ENCODE results near the gene CHURC1. TPM values are rescaled to one million over a fixed set of nuclear protein-coding genes. Genes with fewer than 3 reads are reported as not detected.

CHURC1 gene
- total and polyA plus RNA-seq, 2 experiments from 2014 or later = 42.0 to 218 TPM

- no peak for TF ChIP-seq CTCF (conservative IDR thresholded peaks at IDR 0.05; ENCODE audit: low read depth in 2 of 2)
- no peak for TF ChIP-seq ZNF114 (CRISPR knock-in tag; IDR thresholded peaks at IDR 0.05)
- no peak for TF ChIP-seq CREB1 (CRISPR knock-in tag; IDR thresholded peaks at IDR 0.05; ENCODE audit: low read depth)
- TF ChIP-seq STAT1 (IDR thresholded peaks at IDR 0.05; ENCODE audit: unreplicated experiment) = no peak
- TF ChIP-seq ZNF331 (CRISPR knock-in tag; IDR thresholded peaks at IDR 0.05; ENCODE audit: low read depth) = no peak
Measured at GRCh38 chr14:64919618-64920017, 5.4 kb downstream of the CHURC1 start (continued).

DNA sequence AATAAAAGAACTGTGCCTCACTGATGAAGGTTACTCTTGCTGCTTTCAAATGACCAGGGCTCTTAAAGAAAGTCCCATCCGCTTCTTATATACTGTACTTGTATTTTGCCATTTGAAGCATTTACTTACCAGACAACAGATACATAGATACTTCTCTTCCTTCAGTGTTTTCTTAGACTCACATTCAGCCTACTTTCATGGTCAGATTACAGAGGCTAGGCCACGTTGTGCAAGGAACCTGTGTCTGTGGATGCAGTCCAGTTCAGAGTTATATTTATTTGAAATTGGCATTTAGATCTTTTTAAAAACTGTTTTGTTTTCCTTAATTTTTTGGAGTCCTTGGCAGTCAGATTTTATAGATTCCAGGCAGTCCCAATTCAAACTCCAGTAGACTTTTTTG lies 6.2 kb downstream of the CHURC1 start:
- Histone ChIP-seq H3K36me3 (ENCODE audit: insufficient read depth) (peaks cover 9% of the 10 kb centered on the region; the same call in 1 of the 2 replicates), H4K20me1 (replicated peaks; ENCODE audit: insufficient read depth) (0 out of 2 replicates have a peak, but pooled peaks cover 3% of the 10 kb centered on the region), H3K4me3 (no peak overlapping the region), H2AFZ (no peak overlapping the region), H3K4me2 (no peak overlapping the region), H3K4me1 (ENCODE audit: insufficient read depth) (peaks cover 4% of the 10 kb centered on the region; the same call in 1 of the 2 replicates), H3K27ac (ENCODE audit: low read depth) (no peak overlapping the region), H3K79me2 (replicated peaks; ENCODE audit: insufficient read depth) (peaks cover 27% of the 10 kb centered on the region), H3F3A (replicated peaks; ENCODE audit: low read depth) (no peaks in the 10 kb centered on the region), H3K27me3 (ENCODE audit: insufficient read depth) (no peaks in the 10 kb centered on the region), H3K9me2 (ENCODE audit: insufficient read depth) (no peaks in the 10 kb centered on the region)
- DNase-seq (ENCODE audit: low spot score) (no peak), ATAC-seq (no peak)
- H3K9me3 Mint-ChIP-seq = no peaks in the 10 kb centered on the region
- no peak overlapping the region for H3K27ac Mint-ChIP-seq
- H3K27me3 Mint-ChIP-seq (ENCODE audit: insufficient read depth, low read depth, poor library complexity) = peaks cover 3% of the 10 kb centered on the region
- peaks cover 2% of the 10 kb centered on the region; the same call in 1 of the 3 replicates for H3K4me1 Mint-ChIP-seq
- H3K36me3 Mint-ChIP-seq (ENCODE audit: low read depth) = peaks cover 12% of the 10 kb centered on the region
- no peak overlapping the region for H3K4me3 Mint-ChIP-seq
- TF ChIP-seq JUNB (IDR thresholded peaks at IDR 0.05; ENCODE audit: unreplicated experiment) (no peak), POLR2AphosphoS5 (IDR thresholded peaks at IDR 0.05; ENCODE audit: low read depth) (no peak), CREB1 (CRISPR knock-in tag; IDR thresholded peaks at IDR 0.05; ENCODE audit: low read depth) (no peak), REST (IDR thresholded peaks at IDR 0.05; ENCODE audit: unreplicated experiment) (no peak), EZH2phosphoT487 (IDR thresholded peaks at IDR 0.05; ENCODE audit: unreplicated experiment) (no peak), STAT1 (IDR thresholded peaks at IDR 0.05; ENCODE audit: unreplicated experiment) (no peak), ZNF331 (CRISPR knock-in tag; IDR thresholded peaks at IDR 0.05; ENCODE audit: low read depth) (no peak), NANOG (IDR thresholded peaks at IDR 0.05; ENCODE audit: borderline replicate concordance) (no peak), ZNF114 (CRISPR knock-in tag; IDR thresholded peaks at IDR 0.05) (no peak), ETS1 (IDR thresholded peaks at IDR 0.05) (no peak)
- TF ChIP-seq, protein P1, sequence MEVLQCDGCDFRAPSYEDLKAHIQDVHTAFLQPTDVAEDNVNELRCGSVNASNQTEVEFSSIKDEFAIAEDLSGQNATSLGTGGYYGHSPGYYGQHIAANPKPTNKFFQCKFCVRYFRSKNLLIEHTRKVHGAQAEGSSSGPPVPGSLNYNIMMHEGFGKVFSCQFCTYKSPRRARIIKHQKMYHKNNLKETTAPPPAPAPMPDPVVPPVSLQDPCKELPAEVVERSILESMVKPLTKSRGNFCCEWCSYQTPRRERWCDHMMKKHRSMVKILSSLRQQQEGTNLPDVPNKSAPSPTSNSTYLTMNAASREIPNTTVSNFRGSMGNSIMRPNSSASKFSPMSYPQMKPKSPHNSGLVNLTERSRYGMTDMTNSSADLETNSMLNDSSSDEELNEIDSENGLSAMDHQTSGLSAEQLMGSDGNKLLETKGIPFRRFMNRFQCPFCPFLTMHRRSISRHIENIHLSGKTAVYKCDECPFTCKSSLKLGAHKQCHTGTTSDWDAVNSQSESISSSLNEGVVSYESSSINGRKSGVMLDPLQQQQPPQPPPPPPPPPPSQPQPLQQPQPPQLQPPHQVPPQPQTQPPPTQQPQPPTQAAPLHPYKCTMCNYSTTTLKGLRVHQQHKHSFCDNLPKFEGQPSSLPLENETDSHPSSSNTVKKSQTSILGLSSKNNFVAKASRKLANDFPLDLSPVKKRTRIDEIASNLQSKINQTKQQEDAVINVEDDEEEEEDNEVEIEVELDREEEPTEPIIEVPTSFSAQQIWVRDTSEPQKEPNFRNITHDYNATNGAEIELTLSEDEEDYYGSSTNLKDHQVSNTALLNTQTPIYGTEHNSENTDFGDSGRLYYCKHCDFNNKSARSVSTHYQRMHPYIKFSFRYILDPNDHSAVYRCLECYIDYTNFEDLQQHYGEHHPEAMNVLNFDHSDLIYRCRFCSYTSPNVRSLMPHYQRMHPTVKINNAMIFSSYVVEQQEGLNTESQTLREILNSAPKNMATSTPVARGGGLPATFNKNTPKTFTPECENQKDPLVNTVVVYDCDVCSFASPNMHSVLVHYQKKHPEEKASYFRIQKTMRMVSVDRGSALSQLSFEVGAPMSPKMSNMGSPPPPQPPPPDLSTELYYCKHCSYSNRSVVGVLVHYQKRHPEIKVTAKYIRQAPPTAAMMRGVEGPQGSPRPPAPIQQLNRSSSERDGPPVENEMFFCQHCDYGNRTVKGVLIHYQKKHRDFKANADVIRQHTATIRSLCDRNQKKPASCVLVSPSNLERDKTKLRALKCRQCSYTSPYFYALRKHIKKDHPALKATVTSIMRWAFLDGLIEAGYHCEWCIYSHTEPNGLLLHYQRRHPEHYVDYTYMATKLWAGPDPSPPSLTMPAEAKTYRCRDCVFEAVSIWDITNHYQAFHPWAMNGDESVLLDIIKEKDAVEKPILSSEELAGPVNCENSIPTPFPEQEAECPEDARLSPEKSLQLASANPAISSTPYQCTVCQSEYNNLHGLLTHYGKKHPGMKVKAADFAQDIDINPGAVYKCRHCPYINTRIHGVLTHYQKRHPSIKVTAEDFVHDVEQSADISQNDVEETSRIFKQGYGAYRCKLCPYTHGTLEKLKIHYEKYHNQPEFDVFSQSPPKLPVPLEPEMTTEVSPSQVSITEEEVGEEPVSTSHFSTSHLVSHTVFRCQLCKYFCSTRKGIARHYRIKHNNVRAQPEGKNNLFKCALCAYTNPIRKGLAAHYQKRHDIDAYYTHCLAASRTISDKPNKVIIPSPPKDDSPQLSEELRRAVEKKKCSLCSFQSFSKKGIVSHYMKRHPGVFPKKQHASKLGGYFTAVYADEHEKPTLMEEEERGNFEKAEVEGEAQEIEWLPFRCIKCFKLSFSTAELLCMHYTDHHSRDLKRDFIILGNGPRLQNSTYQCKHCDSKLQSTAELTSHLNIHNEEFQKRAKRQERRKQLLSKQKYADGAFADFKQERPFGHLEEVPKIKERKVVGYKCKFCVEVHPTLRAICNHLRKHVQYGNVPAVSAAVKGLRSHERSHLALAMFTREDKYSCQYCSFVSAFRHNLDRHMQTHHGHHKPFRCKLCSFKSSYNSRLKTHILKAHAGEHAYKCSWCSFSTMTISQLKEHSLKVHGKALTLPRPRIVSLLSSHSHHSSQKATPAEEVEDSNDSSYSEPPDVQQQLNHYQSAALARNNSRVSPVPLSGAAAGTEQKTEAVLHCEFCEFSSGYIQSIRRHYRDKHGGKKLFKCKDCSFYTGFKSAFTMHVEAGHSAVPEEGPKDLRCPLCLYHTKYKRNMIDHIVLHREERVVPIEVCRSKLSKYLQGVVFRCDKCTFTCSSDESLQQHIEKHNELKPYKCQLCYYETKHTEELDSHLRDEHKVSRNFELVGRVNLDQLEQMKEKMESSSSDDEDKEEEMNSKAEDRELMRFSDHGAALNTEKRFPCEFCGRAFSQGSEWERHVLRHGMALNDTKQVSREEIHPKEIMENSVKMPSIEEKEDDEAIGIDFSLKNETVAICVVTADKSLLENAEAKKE (CRISPR knock-in tag; IDR thresholded peaks at IDR 0.05) = no peak
